OCI-LY7 (cell line): ENCODE data around the gene GID4.

ENCODE experiments used
- CTCF ChIP-seq: fragments of 200-600 bp; sonication (generic); conservative IDR thresholded peaks from 2 replicates; pipeline ENCODE4 v1.5.1; 2014; ENCODE audit warnings: mild to moderate bottlenecking, antibody characterized with exemption, low read length, moderate library complexity, mixed read lengths
- EZH2phosphoT487 ChIP-seq: fragments of 200-600 bp; sonication (generic); IDR thresholded peaks from 2 replicates; pipeline ENCODE4 v1.6.1; 2018; ENCODE audit warnings: low read depth, borderline replicate concordance, mild to moderate bottlenecking, mixed run types, antibody characterized with exemption, low read length, moderate library complexity, mixed read lengths

- peak; percentile 70 for TF ChIP-seq CTCF
- TF ChIP-seq EZH2phosphoT487: no peak
Observed at GRCh38 chr17:18093616-18094408, 54.6 kb downstream of the GID4 start.
